HCT116 (cell line): ENCODE measurements around the gene PLXNB3. TPM values are rescaled to one million over a fixed set of nuclear protein-coding genes. Genes with fewer than 3 reads are reported as not detected.

ENCODE experiments used
- CBX3 ChIP-seq: IDR thresholded peaks from 2 replicates; pipeline ENCODE4 v1.6.1; 2012; ENCODE audit warnings: low read depth
- EGR1 ChIP-seq: IDR thresholded peaks from 2 replicates; pipeline ENCODE4 v1.6.1; 2012; ENCODE audit warnings: low read depth
- ELF1 ChIP-seq: IDR thresholded peaks from 2 replicates; pipeline ENCODE4 v1.6.1; 2012; ENCODE audit warnings: low read depth, borderline replicate concordance
- EZH2phosphoT487 ChIP-seq: fragments of 200-600 bp; IDR thresholded peaks from 2 replicates; pipeline ENCODE4 v1.6.1; 2018; ENCODE audit warnings: antibody characterized with exemption, borderline replicate concordance
- FOSL1 ChIP-seq: IDR thresholded peaks from 2 replicates; pipeline ENCODE4 v1.6.1; 2012; ENCODE audit warnings: low read depth
- JUND ChIP-seq: IDR thresholded peaks from 2 replicates; pipeline ENCODE4 v1.6.1; 2012
- MAX ChIP-seq: IDR thresholded peaks from 2 replicates; pipeline ENCODE4 v1.6.1; 2012
- RAD21 ChIP-seq: IDR thresholded peaks from 2 replicates; pipeline ENCODE4 v1.6.1; 2012; ENCODE audit warnings: low read depth, mild to moderate bottlenecking
- REST ChIP-seq: IDR thresholded peaks from 2 replicates; pipeline ENCODE4 v1.6.1; 2012; ENCODE audit warnings: low read depth
- SRF ChIP-seq: IDR thresholded peaks from 2 replicates; pipeline ENCODE4 v1.6.1; 2012; ENCODE audit warnings: low read depth
- TCF7L2 ChIP-seq: IDR thresholded peaks from 2 replicates; pipeline ENCODE4 v1.7.0; 2011; ENCODE audit warnings: borderline replicate concordance, inconsistent platforms; ENCODE audit not compliant: insufficient read depth, insufficient read length; ENCODE audit errors: extremely low read depth
- YY1 ChIP-seq: IDR thresholded peaks from 2 replicates; pipeline ENCODE4 v1.6.1; 2011; ENCODE audit warnings: low read length, low read depth, moderate library complexity, mild to moderate bottlenecking; ENCODE audit not compliant: insufficient replicate concordance; ENCODE audit errors: extremely low read depth
- ZFX ChIP-seq: fragments of 450-650 bp; IDR thresholded peaks from 2 replicates; pipeline ENCODE4 v1.6.1; 2017
- total RNA-seq: library from RNA; stranded (reverse); gene quantifications from one replicate; pipeline ENCODE4 v1.2.1, GENCODE V29; 2021; ENCODE audit not compliant: unreplicated experiment

Gene PLXNB3
- total RNA-seq, 1 experiment from 2014 or later = 4.8 TPM

GRCh38 chrX:153779891-153780677 lies 16.0 kb downstream of the PLXNB3 start (continued):
- no peak for TF ChIP-seq REST
- no peak for TF ChIP-seq TCF7L2
- no peak for TF ChIP-seq ELF1
- TF ChIP-seq JUND = no peak
- TF ChIP-seq MAX = no peak
- TF ChIP-seq ZFX = no peak
- TF ChIP-seq EZH2phosphoT487 = no peak
- no peak for TF ChIP-seq YY1
- TF ChIP-seq SRF = no peak
- no peak for TF ChIP-seq FOSL1
- TF ChIP-seq CBX3 = no peak
- no peak for TF ChIP-seq RAD21
- no peak for TF ChIP-seq EGR1
- TF ChIP-seq, all 23 proteins: peak for 0
